Frontal cortex (tissue), 4 donors: ENCODE data around the gene KIF19. TPM values are rescaled to one million over a fixed set of nuclear protein-coding genes. Genes with fewer than 3 reads are reported as not detected.
A peak's percentile ranks its signal among the peaks of the same experiment; 100 is the strongest.
"Not testable (repeated sequence)": the region's sequence is repeated elsewhere in the genome, so short reads cannot be mapped to it uniquely, and the experiment has no call there.

ENCODE experiments used
- DNase-seq, 2 donors: peaks; one replicate each; pipeline ENCODE4 v3.0.0; 2012; ENCODE audit warnings: low spot score in 2 of 2
- FAIRE-seq: peaks from 2 replicates; lab custom pipeline; 2012; peaks lifted over from hg19 to GRCh38; lab: Jason Lieb, UNC
- total RNA-seq: library from RNA; depleted of rRNA; stranded (reverse); fragments of >200 nt; gene quantifications from one replicate; pipeline ENCODE4 v1.2.3, GENCODE V29; 2014
- donor health status: control.
- donor health status: control.
- donor health status: control.

The KIF19 gene
- not detected for total RNA-seq

GRCh38 chr17:74325743-74326379 lies at the start of gene KIF19:
Gene KIF19 (plus strand): TSS chr17:74326226. CDS start chr17:74326350, 124 bp downstream.
- DNase-seq: peak; percentile 82 to 88
- FAIRE-seq: no peak

GRCh38 chr17:74276541-74277009 lies 49.5 kb upstream of the KIF19 start:
- DNase-seq (peak in 1 of 2 donors; percentile 65), FAIRE-seq (no peak)

GRCh38 chr17:74277935-74278334 lies 48.1 kb upstream of the KIF19 start:
- DNase-seq (no peak), FAIRE-seq (no peak)

- FAIRE-seq, DNase-seq: not testable (repeated sequence)
Measured at GRCh38 chr17:74279617-74280016, 46.4 kb upstream of the KIF19 start.

- DNase-seq: no peak
- FAIRE-seq: no peak
Measured at GRCh38 chr17:74280093-74280513, 45.9 kb upstream of the KIF19 start.

- DNase-seq (no peak), FAIRE-seq (no peak)
Measured at GRCh38 chr17:74281799-74282198, 44.2 kb upstream of the KIF19 start.

GRCh38 chr17:74282274-74282586 lies 43.8 kb upstream of the KIF19 start:
- not testable (repeated sequence) for FAIRE-seq

GRCh38 chr17:74282587-74283370 lies 43.2 kb upstream of the KIF19 start:
- no peak for DNase-seq
- no peak for FAIRE-seq

More at GRCh38 chr17:74282274-74282586, 43.8 kb upstream of the KIF19 start:
- not testable (repeated sequence) for DNase-seq

GRCh38 chr17:74283371-74283673 lies 42.7 kb upstream of the KIF19 start:
- no peak for FAIRE-seq

GRCh38 chr17:74287031-74287602 lies 38.9 kb upstream of the KIF19 start:
- DNase-seq (no peak), FAIRE-seq (no peak)

More at GRCh38 chr17:74283371-74283673, 42.7 kb upstream of the KIF19 start:
- no peak for DNase-seq

GRCh38 chr17:74288785-74289184 lies 37.2 kb upstream of the KIF19 start:
- no peak for DNase-seq
- FAIRE-seq: no peak

- FAIRE-seq: no peak
- DNase-seq: no peak
Measured at GRCh38 chr17:74289688-74290087, 36.3 kb upstream of the KIF19 start.

GRCh38 chr17:74290340-74290739 lies 35.7 kb upstream of the KIF19 start:
- DNase-seq (no peak), FAIRE-seq (no peak)

- DNase-seq (no peak), FAIRE-seq (no peak)
Measured at GRCh38 chr17:74292495-74292894, 33.5 kb upstream of the KIF19 start.

- FAIRE-seq (no peak), DNase-seq (no peak)
Measured at GRCh38 chr17:74295625-74296547, 30.1 kb upstream of the KIF19 start.

- DNase-seq (peak in 1 of 2 donors; percentile 48), FAIRE-seq (no peak)
Measured at GRCh38 chr17:74296548-74296936, 29.5 kb upstream of the KIF19 start.

GRCh38 chr17:74297941-74298340 lies 28.1 kb upstream of the KIF19 start:
- FAIRE-seq (no peak), DNase-seq (no peak)

- FAIRE-seq (no peak), DNase-seq (no peak)
Measured at GRCh38 chr17:74298778-74299177, 27.2 kb upstream of the KIF19 start.

GRCh38 chr17:74299226-74300009 lies 26.6 kb upstream of the KIF19 start:
- FAIRE-seq (no peak), DNase-seq (no peak)
